ENCODE data around the gene SCT. TPM values are rescaled to one million over a fixed set of nuclear protein-coding genes. Genes with fewer than 3 reads are reported as not detected.

The SCT gene
- total RNA-seq, 1 donor from 2014 or later: not detected

DNA sequence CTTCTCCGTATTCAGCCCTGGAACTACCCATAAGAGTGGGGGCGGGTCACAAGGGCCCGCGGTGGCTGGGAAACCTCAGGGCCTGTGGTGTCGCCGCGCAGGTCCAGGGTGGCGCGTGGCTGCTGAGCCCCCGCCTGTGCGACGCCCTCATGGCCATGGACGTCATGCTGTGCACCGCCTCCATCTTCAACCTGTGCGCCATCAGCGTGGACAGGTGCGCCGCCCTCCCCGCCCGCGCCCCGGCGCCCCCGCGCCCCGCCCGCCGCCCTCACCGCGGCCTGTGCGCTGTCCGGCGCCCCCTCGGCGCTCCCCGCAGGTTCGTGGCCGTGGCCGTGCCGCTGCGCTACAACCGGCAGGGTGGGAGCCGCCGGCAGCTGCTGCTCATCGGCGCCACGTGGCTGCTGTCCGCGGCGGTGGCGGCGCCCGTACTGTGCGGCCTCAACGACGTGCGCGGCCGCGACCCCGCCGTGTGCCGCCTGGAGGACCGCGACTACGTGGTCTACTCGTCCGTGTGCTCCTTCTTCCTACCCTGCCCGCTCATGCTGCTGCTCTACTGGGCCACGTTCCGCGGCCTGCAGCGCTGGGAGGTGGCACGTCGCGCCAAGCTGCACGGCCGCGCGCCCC is 12.5 kb upstream of the SCT start:
- DNase-seq: no peak
- TF ChIP-seq, protein P1, sequence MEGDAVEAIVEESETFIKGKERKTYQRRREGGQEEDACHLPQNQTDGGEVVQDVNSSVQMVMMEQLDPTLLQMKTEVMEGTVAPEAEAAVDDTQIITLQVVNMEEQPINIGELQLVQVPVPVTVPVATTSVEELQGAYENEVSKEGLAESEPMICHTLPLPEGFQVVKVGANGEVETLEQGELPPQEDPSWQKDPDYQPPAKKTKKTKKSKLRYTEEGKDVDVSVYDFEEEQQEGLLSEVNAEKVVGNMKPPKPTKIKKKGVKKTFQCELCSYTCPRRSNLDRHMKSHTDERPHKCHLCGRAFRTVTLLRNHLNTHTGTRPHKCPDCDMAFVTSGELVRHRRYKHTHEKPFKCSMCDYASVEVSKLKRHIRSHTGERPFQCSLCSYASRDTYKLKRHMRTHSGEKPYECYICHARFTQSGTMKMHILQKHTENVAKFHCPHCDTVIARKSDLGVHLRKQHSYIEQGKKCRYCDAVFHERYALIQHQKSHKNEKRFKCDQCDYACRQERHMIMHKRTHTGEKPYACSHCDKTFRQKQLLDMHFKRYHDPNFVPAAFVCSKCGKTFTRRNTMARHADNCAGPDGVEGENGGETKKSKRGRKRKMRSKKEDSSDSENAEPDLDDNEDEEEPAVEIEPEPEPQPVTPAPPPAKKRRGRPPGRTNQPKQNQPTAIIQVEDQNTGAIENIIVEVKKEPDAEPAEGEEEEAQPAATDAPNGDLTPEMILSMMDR (IDR thresholded peaks at IDR 0.05): no peak
- no peak overlapping the region for H3K4me3 Mint-ChIP-seq
- H3K27me3 Mint-ChIP-seq: peaks cover 23% of the 10 kb centered on the region
- POLR2A ChIA-PET: no interaction called here
- CTCF ChIA-PET: no interaction called here
- H3K27ac Mint-ChIP-seq: no peak overlapping the region
- H3K9me3 Mint-ChIP-seq: no peaks in the 10 kb centered on the region
- intact Hi-C loops (cut with micrococcal nuclease): no loop called here
- peak; percentile 15 for ATAC-seq (ENCODE audit: low read depth)
- H3K36me3 Mint-ChIP-seq (ENCODE audit: low read depth): peaks cover 5% of the 10 kb centered on the region
- peaks cover 24% of the 10 kb centered on the region for H3K4me1 Mint-ChIP-seq

- ChIA-PET CTCF (no interaction called here), POLR2A (no interaction called here)
- Mint-ChIP-seq H3K4me1 (peaks cover 24% of the 10 kb centered on the region), H3K4me3 (no peak overlapping the region), H3K27ac (no peak overlapping the region), H3K27me3 (peaks cover 23% of the 10 kb centered on the region), H3K9me3 (no peaks in the 10 kb centered on the region), H3K36me3 (ENCODE audit: low read depth) (peaks cover 5% of the 10 kb centered on the region)
- TF ChIP-seq, protein P1 (IDR thresholded peaks at IDR 0.05): no peak
- intact Hi-C loops (cut with micrococcal nuclease): no loop called here
- ATAC-seq (ENCODE audit: low read depth) (no peak), DNase-seq (no peak)
These were observed 11.8 kb upstream of the SCT start for GRCh38 chr11:638631-639331.

DNA sequence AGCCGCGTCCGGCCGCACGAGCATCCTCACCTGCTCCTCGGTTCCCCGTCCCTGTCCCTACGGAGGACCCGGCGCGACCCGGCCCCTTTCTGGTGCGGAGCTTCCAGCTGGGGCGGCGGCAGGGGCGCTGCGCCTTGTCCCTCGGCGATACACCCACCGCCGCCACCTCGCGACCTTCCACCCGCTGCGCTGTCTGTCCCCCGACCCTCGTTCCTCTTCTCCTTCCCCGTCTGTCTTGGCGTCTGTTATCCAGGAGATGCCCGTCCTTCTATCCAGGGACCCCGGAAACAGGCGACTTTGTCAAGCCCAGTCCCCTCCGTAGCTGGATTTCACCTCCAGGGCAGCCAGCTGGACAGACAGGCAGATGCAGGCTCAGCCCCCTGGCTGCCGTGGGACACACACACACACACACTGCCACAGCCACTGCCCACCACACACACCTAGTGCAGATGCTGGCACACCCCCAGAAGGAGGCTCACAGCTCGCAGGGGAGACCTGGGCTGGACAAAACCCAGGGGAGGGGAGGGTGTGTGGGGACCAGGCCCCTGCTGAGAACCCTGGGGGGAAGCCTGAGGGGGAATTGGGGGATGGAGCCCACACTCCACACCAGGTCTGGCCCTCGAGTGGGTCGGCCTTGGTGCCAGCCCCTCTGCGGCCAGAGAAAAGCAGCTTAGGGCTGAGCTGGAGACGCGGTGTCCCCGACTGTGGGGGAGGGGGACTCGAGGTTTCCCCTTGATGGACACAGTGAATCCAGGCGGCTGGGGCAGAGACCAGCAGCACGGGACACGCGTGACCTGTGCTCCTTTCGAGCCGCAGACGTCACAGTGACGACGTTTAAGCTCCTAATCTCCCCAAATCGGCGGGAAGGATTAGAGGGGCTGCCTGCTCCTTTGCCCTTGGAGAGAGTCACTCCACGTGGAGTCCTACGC is 10.9 kb upstream of the SCT start:
- ChIA-PET CTCF (no interaction called here), POLR2A (no interaction called here)
- Mint-ChIP-seq H3K27me3 (peaks cover 23% of the 10 kb centered on the region), H3K27ac (no peak overlapping the region), H3K4me1 (peaks cover 24% of the 10 kb centered on the region), H3K36me3 (ENCODE audit: low read depth) (peaks cover 2% of the 10 kb centered on the region), H3K9me3 (no peaks in the 10 kb centered on the region), H3K4me3 (peak overlapping the region; percentile 66)
- TF ChIP-seq, protein P1 (IDR thresholded peaks at IDR 0.05): no peak
- DNase-seq (no peak), ATAC-seq (ENCODE audit: low read depth) (no peak)
- intact Hi-C loops (cut with micrococcal nuclease): loop anchor here (2.0 kb wide), 1 partner anchor 21 kb away; no protein-coding TSS in a partner anchor

DNA sequence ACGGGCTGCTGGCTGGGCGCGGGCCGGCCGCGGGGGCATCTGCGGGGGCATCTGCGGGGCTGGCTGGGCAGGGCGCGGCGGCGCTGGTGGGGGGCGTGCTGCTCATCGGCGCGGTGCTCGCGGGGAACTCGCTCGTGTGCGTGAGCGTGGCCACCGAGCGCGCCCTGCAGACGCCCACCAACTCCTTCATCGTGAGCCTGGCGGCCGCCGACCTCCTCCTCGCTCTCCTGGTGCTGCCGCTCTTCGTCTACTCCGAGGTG is 10.3 kb upstream of the SCT start:
- DNase-seq (no peak), ATAC-seq (ENCODE audit: low read depth) (no peak)
- H3K4me3 Mint-ChIP-seq: peak overlapping the region; percentile 66
- peaks cover 2% of the 10 kb centered on the region for H3K36me3 Mint-ChIP-seq (ENCODE audit: low read depth)
- intact Hi-C loops (cut with micrococcal nuclease): loop anchor here (2.0 kb wide), 1 partner anchor 20 kb away; no protein-coding TSS in a partner anchor
- no peak overlapping the region for H3K27ac Mint-ChIP-seq
- TF ChIP-seq, protein P1 (IDR thresholded peaks at IDR 0.05): no peak
- peaks cover 23% of the 10 kb centered on the region for H3K27me3 Mint-ChIP-seq
- ChIA-PET POLR2A (no interaction called here), CTCF (no interaction called here)
- peaks cover 24% of the 10 kb centered on the region for H3K4me1 Mint-ChIP-seq
- H3K9me3 Mint-ChIP-seq: no peaks in the 10 kb centered on the region
